HG02610 (cell line): Measurements from ENCODE around the gene TROAP.
"Not testable (repeated sequence)": the region's sequence is repeated elsewhere in the genome, so short reads cannot be mapped to it uniquely, and the experiment has no call there.

Experiments
- ATAC-seq: cut with Tn5 transposase; IDR thresholded peaks from one replicate; pipeline ENCODE4 v1.9.1; 2021; ENCODE audit warnings: mild to moderate bottlenecking, moderate library complexity; ENCODE audit not compliant: unreplicated experiment

TROAP gene

DNA sequence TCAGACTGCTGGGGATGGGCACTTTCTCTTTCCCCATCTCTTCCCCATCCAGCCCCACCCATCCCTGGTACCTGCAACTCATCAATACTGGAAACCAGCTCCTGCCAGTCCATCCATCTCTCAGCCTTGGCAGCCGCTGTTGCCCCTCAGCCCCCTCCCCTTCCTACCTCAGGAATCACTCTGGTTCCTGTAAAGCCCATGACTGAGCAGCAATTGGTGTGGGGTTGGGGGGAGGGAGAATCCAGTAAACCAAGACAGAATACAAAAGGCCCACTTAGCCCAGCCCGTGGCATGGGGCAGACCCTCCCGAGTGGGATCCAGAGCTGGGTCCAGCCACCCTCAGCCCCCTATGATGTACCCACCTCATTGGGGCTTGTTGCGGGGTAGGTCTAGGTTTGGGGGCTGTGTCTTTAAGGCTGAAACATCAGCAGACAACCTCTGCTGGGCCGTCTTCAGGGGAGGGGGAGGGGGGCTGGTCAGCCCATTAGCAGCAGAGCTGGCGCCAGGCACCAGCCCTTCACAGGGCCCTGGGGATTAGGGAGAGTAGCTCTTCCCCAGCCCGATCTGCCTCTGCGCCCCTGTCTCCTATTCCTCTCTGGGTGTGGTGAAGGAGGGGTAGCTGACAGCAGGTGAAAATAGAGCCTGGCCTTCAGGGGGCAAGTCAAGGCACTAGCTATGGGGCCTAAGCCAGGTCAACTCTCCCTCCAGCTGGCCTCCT is 28.8 kb upstream of the TROAP start:
- no peak for ATAC-seq

DNA sequence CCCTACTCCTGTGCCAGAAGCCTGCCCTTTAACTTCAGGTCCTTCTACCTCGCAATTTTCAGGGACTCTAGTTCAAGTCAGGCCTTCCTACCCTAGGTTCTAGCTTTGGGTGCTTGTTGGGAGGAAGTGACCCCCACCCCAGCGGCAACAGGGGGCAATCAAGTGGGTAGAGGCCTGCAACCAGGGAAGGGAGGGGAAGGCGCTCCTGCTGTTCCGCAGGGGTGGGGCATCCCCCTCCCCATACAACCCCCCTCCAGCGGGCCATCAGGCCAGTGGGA is 28.3 kb upstream of the TROAP start:
- no peak for ATAC-seq

DNA sequence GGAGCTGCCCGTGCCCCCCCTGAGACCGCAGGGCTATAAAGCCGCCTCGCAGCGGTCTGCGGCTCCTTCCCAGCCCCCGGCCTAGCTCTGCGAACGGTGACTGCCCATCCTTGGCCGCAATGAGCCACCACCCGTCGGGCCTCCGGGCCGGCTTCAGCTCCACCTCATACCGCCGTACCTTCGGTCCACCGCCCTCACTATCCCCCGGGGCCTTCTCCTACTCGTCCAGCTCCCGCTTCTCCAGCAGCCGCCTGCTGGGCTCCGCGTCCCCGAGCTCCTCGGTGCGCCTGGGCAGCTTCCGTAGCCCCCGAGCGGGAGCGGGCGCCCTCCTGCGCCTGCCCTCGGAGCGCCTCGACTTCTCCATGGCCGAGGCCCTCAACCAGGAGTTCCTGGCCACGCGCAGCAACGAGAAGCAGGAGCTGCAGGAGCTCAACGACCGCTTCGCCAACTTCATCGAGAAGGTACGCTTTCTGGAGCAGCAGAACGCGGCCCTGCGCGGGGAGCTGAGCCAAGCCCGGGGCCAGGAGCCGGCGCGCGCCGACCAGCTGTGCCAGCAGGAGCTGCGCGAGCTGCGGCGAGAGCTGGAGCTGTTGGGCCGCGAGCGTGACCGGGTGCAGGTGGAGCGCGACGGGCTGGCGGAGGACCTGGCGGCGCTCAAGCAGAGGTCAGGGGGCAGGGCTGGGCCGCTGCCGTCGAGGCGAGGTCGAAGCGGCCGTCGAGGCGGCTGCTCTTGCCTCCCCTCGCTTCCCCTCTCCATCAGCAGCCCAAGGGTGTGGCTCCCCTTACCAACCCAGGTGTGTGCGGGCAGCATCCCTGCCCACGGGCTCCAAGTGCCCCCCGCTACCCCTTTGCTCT is 27.7 kb upstream of the TROAP start, which contains the start of gene PRPH:
TSS of gene PRPH (plus strand) at position 66 of the 855 bp plus-strand sequence. CDS start at position 120, 54 bp downstream.
- ATAC-seq: no peak

DNA sequence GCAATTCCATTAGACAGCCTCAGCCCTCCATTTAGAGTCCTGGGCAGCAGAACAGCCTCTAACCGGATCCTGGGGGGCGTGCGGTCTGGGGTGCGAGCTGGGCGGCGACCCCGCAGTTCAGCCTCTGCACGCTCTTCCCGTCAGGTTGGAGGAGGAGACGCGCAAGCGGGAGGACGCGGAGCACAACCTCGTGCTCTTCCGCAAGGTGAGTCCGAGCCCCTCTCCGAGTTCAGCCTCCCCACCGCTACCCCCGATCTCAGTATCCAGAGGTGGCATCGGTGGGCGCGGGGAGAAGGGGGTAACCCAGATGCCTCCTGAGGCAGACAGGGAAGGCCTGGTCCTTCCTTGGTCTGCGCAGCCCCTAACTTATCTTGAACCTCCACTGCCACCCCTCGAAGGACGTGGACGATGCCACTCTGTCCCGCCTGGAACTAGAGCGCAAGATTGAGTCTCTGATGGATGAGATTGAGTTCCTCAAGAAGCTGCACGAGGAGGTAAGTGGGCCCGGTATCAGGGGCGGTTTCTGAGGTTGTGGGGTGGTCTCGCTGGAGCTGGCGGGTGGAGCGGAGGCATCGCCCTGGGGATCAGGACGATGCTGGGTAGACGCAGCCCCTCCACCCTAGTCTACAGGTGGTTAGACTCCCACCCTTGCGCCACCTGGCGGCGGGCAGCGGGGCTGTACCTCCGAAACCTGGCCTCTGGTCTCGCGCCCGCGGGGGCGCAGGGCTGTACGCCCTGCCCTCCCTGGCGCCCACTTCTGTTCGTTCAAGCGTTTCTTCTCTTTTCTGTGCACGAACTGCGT is 26.8 kb upstream of the TROAP start:
- ATAC-seq: no peak

DNA sequence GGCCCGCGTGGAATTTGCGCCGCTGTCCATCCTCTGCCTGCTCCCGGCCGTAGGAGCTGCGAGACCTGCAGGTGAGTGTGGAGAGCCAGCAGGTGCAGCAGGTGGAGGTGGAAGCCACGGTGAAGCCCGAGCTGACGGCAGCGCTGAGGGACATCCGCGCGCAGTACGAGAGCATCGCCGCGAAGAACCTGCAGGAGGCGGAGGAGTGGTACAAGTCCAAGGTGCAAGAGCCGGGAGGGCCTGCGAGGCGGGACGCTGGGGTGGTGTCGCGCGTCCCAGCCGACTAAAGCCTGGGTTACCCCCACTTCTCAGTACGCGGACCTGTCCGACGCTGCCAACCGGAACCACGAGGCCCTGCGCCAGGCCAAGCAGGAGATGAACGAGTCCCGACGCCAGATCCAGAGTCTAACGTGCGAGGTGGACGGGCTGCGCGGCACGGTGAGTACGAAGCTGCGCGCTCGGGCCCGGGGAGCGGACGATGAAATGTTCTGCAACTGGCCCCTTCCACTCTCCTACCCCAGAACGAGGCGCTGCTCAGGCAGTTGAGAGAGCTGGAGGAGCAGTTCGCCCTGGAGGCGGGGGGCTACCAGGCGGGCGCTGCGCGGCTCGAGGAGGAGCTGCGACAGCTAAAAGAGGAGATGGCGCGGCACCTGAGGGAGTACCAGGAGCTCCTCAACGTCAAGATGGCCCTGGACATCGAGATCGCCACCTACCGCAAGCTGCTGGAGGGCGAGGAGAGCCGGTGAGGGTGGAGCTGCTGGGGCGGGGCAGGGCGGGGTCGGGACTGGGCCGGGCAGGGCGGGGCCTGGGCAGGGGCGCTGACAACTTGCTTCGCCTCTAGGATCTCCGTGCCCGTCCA is 26.0 kb upstream of the TROAP start:
- ATAC-seq: no peak

DNA sequence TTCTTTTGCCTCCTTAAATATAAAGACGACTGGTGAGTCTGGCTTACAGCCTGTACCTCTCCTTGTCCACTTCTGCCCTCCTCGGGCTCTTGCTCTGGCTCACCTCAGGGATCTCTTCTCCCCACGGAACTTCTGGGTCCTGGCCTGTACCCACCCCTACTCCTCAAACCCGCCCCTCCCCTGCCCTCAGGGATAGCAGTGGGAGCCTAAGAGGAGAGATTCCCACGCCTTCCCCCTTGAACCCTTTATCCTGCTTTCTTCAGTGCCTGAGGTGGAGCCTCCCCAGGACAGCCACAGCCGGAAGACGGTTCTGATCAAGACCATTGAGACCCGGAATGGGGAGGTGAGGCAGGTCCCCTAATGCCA is 25.4 kb upstream of the TROAP start:
- no peak for ATAC-seq

DNA sequence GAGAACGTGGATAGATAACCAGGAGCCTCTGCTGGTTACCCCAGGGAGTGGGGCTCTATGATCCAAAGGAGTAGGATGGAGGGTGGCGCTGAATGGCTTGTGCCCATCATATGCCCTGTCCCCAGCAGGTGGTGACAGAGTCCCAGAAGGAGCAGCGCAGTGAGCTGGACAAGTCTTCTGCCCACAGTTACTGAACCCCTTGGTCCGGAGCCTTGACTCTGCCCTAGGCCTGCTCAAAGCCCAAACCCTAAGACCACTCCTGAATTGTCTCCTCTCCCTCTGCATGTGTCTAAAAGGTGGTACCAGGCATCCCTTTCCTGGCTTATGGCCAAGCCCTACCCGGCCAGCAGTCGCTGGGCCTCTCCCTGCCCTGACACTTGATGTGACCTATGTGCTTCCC is 24.9 kb upstream of the TROAP start:
- no peak for ATAC-seq

DNA sequence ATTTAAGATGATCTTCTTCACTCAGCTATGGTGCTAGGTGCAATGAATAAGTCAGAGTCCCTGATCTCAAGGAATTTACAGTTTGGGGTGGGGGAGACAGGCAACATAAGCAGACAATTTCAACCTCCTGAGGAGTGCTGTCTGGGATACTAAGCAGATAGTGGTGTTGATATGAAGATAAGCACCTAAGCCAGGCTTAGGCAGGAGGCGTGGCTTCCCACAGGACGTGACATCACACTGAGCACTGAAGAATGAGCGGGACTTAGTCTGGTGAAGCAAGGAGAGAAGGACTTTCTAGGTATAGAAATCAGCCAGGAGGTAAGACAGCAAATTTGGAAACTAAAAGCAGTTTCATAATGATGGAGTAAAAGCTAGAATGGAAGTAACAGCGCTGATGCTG is 21.3 kb upstream of the TROAP start:
- ATAC-seq: no peak

DNA sequence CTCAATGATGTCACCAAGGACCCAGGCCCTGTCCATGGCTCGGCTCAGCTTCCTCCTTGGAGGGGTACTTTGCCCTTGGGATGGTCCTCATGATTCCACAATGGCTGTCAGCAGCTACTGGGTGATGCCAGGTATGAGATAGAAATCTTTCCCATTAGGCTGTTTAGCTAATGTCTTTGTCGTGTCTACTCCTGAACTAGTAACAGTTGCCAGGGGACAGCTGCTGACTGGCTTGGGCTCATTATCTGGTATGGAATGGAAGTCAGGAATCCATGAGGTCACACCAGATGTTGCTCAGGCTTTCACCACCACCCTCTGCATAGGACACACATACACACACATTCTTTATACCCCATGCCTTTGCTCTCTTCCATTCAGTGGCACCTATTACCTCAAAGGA is 18.9 kb upstream of the TROAP start:
- ATAC-seq: no peak

DNA sequence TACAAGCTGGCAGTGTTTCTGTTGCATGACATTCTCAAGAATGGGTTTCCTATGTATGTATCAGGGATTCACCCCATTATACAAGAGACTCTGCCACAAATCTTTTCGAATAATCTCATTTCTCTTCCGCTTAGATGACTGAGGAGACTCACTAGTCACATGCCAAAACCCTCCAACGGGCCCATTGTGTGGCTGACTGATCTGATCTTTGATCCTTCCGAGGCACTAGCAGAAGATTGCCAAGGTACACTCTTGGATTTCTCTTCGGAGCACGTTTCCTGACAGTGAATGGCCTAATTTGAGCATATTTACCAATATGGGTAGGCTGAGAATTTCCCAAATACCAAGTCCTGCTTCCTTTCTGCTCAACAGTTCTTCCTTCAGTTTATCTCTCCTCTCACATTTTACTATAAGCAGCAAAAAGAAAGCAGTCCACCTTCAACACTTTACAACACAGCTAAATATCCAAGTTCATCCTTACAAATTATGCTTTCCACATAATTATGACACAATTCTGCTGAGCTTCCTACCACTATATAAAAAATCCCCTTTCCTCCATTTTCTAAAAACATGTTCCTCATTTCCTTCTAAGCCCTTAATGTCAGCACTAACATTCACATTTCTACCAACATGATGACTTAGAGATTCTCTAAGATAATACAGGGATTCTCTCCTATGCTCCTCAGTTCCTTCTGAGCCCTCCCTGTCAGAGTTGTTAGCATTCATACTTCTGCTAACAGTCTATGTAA is 17.1 kb upstream of the TROAP start:
- ATAC-seq: no peak

DNA sequence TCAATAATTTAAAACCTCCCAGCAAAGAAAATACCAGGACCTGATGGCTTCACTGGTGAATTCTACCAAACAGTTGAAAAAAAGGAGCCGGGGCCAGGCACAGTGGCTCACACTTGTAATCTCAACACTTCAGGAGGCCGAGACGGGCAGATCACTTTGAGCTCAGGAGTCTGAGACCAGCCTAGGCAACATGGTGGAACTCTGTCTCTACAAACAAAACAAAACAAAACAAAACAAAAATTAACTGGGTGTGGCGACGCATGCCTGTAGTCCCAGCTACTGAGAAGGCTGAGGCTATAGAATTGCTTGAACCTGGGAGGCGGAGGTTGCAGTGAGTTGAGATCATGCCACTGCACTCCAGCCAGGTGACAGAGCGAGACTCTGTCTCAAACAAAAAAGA is 13.7 kb upstream of the TROAP start:
- ATAC-seq: no peak

DNA sequence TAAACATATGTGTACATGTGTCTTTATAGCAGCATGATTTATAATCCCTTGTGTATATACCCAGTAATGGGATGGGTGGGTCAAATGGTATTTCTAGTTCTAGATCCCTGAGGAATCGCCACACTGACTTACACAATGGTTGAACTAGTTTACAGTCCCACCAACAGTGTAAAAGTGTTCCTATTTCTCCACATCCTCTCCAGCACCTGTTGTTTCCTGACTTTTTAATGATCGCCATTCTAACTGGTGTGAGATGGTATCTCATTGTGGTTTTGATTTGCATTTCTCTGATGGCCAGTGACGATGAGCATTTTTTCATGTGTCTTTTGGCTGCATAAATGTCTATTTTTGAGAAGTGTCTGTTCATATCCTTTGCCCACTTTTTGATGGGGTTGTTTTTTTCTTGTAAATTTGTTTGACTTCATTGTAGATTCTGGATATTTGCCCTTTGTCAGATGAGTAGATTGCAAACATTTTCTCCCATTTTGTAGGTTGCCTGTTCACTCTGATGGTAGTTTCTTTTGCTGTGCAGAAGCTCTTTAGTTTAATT is 12.5 kb upstream of the TROAP start:
- ATAC-seq: not testable (repeated sequence)

DNA sequence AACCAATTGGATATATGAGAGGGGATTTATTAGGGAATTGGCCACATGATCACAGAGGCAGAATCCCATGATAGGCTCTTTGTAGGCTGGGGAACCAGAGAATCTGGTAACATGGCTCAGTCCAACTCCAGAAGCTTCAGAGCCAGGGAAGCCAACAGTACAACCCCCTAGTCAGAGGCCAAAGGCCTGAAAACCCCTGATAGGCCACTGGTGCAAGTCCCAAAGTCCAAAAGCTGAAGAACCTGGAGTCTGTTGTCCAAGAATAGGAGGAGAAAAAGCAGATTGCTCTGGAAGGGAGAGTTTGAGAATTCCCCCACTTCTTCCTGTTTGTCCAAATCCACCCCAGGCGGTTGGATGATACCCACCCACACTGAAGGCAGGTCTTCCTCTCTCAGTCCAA is 8.2 kb upstream of the TROAP start:
- no peak for ATAC-seq

DNA sequence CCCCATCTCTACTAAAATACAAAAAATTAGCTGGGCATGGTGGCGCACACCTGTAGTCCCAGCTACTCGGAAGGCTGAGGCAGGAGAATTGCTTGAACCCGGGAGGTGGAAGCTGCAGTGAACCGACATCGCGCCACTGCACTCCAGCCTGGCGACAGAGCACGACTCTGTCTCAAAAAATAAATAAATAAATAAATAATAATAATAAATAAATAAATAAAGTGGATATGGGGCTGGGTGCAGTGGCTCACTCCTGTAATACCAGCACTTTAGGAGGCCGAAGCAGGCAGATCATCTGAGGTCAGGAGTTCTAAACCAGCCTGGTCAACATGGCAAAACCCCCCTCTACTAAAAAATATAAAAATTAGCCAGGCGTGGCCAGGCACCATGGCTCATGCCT is 5.9 kb upstream of the TROAP start:
- ATAC-seq: not testable (repeated sequence)

DNA sequence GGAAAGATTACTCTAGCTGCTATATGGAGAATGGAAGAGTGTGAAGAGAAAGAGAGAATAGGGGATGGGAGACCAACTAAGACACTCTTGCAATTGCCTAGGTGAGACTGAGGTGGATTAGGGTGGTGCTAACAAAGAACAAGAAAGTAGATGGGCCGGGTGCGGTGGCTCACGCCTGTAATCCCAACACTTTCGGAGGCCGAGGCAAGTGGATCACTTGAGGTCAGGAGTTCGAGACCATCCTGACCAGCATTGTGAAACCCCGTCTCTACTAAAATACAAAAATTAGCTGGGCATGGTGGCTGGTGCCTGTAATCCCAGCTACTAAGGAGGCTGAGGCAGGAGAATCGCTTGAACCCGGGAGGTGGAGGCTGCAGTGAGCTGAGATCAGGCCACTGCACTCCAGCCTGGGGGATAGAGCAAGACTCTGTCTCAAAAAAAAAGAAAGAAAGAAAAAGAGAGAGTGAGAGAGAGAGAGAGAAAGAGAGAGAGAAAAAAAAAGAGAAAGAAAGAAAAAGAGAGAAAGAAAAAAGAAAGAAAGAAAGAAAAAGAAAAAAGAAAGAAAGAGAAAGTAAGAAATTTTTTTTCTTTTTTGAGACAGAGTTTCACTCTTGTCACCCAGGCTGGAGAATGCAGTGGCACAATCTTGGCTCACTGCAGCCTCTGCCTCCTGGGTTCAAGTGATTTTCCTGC is 2.5 kb upstream of the TROAP start:
- ATAC-seq: not testable (repeated sequence)

DNA sequence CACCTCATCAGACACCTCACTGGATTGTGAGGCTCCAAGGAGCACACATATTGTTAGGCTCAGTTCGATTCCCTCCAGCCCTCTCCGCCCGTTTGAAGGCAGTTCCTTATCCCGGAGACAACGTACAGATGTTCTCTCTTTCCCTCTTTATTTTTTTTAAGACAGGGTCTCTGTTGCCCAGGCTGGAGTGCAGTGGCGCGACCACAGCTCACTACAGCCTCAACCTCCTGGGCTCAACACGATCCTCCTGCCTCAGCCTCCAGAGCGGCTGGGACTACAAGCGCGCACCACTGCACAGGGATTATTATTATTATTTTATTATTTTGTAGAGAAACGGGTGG is 718 bp upstream of the TROAP start:
- ATAC-seq: no peak

DNA sequence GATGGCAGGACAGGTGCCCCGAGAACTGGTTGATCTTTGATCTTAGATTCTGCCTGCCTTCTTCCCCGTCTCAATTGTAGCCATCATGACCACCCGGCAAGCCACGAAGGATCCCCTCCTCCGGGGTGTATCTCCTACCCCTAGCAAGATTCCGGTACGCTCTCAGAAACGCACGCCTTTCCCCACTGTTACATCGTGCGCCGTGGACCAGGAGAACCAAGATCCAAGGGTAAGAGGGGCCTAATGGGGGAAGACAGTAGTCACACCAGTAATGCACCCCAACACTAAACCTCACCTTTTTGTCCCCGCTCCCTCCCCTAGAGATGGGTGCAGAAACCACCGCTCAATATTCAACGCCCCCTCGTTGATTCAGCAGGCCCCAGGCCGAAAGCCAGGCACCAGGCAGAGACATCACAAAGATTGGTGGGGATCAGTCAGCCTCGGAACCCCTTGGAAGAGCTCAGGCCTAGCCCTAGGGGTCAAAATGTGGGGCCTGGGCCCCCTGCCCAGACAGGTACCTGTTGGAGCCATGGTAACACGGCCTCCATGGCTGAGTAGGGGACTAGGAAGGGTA is 556 bp downstream of the TROAP start:
- ATAC-seq: no peak

DNA sequence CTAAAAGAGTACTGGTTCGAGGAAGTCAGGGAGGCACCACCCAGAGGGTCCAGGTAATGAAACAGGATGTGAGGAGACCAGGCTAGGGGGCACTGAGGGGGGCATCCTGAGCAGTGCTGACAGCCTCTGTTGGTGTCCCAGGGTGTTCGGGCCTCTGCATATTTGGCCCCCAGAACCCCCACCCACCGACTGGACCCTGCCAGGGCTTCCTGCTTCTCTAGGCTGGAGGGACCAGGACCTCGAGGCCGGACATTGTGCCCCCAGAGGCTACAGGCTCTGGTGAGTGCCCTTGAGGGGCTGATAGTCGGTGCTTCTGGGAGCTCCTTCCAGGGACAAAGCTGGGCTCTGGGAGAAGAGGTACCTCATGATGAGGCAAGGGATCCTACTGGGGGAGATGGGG is 2.6 kb downstream of the TROAP start:
- no peak for ATAC-seq

DNA sequence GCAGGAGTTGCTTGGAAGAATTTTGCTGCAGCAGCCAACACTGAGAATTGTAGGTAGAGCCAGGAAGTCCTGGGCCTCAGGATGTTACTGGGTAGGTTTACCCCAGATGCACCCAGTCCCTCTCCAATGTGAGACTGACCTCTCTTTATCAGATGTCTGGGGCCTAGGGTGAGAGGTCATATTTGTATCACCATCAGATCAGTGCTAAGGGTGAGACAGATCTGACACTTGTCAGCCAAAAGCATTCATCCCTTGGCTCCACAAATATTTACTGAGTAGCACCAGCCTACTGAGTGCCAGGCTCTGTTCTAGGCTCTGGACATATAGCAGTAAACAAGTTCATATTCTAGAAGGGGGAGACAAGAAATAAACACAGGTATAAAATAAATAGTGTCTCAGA is 4.3 kb downstream of the TROAP start:
- ATAC-seq: no peak
